CD4-positive, alpha-beta T cell treated with Interleukin-4 for 1 hour (primary cell): Measurements from ENCODE around the gene TRPV2.

Source experiments
- DNase-seq, 2 donors: peaks; one replicate each; pipeline ENCODE4 v3.0.0-alpha.2; 2020 to 2022

The TRPV2 gene

DNA sequence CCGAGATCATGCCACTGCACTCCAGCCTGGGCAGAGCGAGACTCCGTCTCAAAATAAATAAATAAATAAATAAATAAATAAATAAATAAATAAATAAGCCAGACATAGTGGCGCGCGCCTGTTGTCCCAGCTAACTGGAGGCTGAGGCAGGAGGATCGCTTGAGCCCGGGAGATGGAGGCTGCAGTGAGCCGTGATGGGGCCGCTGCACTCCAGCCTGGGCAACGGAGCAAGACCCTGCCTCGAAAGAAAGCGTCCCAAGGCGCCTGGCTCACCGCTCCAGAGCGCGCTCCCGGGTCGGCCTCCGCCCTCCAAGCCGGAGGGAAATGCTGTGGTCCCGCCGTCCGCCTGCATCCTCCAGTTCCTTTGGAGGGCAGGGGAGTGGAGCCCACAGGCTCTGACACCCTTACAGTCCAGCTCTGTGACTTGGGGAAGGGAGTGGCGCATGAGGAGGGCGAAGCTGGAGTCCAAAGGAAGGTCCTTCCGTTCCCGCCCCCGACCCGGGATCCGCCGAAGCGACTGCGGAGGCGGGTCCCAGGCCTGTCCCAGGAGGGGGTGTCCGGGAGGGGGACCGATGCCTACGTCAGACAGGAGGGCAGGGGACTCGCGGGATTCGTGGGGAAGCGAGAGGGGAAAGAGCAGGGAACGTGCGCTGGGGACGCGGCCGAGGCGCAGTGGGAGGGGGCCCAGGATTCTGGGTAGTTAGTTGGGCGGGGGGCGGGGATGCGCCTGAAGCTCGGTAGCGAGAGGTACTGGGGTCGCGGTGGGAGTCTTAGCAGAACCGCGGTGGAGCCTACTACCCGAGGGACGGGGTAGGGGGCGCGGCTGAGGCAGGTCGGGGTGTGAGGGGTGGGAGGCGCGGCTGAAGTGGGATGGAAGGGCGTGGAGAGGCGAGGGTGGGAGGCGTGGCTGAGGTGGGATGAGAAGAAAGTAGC is 8.4 kb upstream of the TRPV2 start:
- no peak for DNase-seq

- peak in 1 of 2 donors; percentile 30 for DNase-seq
Observed at GRCh38 chr17:16407911-16408588, 7.3 kb upstream of the TRPV2 start.

DNA sequence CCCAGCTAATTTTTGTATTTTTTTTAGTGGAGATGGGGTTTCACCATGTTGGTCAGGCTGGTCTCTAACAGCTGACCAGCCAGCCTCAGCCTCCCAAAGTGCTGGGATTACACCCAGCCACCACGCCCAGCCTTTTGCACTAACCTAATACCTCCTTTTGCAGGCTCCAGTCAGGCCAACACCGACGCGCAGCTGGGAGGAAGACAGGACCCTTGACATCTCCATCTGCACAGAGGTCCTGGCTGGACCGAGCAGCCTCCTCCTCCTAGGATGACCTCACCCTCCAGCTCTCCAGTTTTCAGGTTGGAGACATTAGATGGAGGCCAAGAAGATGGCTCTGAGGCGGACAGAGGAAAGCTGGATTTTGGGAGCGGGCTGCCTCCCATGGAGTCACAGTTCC is 2.0 kb downstream of the TRPV2 start:
- no peak for DNase-seq

GRCh38 chr17:16417896-16418684 is 2.7 kb downstream of the TRPV2 start:
- DNase-seq = no peak

GRCh38 chr17:16418685-16419068 is 3.3 kb downstream of the TRPV2 start:
- DNase-seq = no peak

GRCh38 chr17:16419074-16419928 is 3.9 kb downstream of the TRPV2 start:
- DNase-seq = peak; percentile 34 to 35

DNA sequence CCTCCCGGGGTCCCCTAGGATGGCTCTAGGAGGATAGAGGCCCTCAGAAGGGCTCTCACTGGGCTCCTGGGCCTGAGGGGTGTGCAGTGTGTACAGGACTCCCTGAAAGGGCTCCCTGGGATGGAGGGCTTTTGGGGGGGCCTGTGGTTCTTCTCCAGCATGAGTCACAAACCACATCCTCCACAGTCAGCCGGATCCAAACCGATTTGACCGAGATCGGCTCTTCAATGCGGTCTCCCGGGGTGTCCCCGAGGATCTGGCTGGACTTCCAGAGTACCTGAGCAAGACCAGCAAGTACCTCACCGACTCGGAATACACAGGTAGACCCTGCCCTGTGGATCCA is 4.5 kb downstream of the TRPV2 start:
- peak; percentile 32 to 44 for DNase-seq

GRCh38 chr17:16422416-16422815 is 7.0 kb downstream of the TRPV2 start:
- no peak for DNase-seq

DNA sequence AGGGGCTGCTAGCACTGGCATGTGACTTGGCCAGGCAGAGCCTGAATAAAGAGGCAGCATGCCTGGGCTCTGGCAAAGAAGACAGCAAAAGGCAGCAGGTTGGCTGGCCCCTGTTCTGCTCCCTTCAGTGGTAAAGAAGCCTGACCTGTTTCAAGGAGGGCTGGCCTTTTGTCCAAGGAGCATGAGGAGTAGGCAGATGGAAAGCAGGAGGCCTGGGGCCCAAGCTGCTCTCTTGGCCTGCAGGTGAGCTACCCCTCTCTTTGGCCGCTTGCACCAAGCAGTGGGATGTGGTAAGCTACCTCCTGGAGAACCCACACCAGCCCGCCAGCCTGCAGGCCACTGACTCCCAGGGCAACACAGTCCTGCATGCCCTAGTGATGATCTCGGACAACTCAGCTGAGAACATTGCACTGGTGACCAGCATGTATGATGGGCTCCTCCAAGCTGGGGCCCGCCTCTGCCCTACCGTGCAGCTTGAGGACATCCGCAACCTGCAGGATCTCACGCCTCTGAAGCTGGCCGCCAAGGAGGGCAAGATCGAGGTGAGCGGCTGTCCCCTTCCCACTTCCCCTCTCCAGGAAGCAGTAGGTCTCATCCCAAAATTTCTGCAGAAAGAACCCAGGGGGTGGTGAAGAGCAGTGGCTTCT is 8.0 kb downstream of the TRPV2 start:
- no peak for DNase-seq

DNA sequence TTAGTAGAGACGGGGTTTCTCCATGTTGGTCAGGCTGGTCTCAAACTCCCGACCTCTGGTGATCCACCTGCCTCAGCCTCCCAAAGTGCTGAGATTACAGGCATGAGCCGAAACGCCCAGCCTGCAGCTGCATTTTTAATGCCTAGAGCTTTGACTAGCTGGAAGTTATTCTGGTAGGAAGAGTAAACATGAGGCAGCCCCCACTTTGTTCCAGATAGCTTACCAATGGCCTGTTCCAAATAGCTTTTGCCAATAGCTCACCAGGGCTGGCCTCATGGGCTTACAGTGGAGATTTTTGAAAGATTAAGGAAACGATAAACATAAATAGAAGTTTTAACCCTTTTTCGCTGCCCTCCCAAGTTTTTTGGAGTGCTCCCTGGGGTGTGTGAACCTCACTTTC is 9.8 kb downstream of the TRPV2 start:
- DNase-seq = no peak

- DNase-seq = no peak
Observed at GRCh38 chr17:16425698-16426659, 10.6 kb downstream of the TRPV2 start.

DNA sequence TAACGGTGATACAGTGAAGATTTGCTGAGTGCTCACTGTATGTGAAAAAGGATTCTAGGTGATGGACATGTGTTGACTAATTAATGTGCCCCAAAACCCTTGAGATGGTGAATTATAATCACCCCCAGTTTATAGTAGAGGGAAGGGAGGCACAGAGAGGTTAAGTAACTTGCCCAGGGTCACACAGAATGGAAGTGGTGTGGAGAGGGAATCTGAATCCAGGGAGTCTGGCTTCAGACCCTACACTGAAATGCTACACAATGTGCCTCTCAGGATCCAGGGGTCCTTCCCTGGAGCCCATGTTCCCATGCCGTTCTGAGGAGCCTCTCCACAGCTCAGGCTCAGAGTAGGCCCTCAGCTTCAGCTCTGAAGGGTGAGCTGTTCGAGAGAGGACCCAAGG is 11.6 kb downstream of the TRPV2 start:
- no peak for DNase-seq

GRCh38 chr17:16428098-16428882 is 12.9 kb downstream of the TRPV2 start:
- peak; percentile 34 to 36 for DNase-seq

- no peak for DNase-seq
Observed at GRCh38 chr17:16429083-16429482, 13.7 kb downstream of the TRPV2 start.

DNA sequence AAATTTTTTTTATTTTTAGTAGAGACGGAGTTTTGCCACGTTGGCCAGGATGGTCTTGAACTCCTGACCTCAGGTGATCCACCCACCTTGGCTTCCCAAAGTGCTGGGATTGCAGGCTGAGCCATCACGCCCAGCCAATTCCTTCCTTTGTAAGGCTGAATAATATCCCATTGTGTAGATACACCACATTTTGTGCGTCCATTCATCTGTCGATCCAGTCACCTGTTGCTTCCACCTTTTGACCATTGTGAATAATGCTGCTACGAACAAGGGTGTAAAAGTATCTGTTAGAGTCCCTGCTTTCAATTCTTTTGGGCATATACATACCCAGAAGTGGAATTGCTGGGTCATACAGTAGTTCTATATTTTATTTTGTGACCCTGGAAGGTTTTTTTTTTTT is 15.3 kb downstream of the TRPV2 start:
- no peak for DNase-seq

DNA sequence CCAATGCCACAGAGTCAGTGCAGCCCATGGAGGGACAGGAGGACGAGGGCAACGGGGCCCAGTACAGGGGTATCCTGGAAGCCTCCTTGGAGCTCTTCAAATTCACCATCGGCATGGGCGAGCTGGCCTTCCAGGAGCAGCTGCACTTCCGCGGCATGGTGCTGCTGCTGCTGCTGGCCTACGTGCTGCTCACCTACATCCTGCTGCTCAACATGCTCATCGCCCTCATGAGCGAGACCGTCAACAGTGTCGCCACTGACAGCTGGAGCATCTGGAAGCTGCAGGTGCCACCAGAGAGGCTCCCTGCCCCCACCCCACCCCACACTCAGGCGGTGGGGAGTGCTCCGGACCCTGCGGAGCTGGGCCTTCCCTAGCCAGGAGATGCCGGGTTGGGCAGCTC is 16.6 kb downstream of the TRPV2 start:
- no peak for DNase-seq

DNA sequence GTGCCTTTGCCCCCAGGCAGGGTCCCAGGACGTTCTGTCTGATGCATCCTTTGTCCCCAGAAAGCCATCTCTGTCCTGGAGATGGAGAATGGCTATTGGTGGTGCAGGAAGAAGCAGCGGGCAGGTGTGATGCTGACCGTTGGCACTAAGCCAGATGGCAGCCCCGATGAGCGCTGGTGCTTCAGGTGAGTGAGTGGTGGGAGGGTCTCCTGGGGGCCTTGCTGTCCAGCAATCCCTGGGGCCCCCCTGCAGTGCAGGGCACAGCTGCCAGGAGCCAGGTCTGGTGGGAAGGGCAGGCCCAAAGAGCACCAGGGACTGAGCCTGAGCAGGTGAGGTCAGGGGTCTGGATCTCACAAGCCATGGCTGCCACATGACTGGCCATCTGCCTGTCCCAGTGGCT is 18.1 kb downstream of the TRPV2 start:
- DNase-seq = no peak

- no peak for DNase-seq
Observed at GRCh38 chr17:16434662-16435061, 19.3 kb downstream of the TRPV2 start.

- DNase-seq = no peak
Observed at GRCh38 chr17:16435925-16436886, 20.8 kb downstream of the TRPV2 start.
